DMS 273 (cell line): ENCODE data around the gene CD177.
"Not testable (repeated sequence)": the region's sequence is repeated elsewhere in the genome, so short reads cannot be mapped to it uniquely, and the experiment has no call there.

Source experiments
- DNase-seq: peaks from one replicate; lab custom pipeline; 2025; ENCODE audit not compliant: unreplicated experiment; lab: John Stamatoyannopoulos, UW

Gene CD177

GRCh38 chr19:43380008-43380407, 26.5 kb downstream of the CD177 start:
- no peak for DNase-seq

- no peak for DNase-seq
Measured at GRCh38 chr19:43380771-43381386, 27.4 kb downstream of the CD177 start.

- DNase-seq, result not testable (repeated sequence)
Measured at GRCh38 chr19:43382586-43383216, 29.2 kb downstream of the CD177 start.

- not testable (repeated sequence) for DNase-seq
Measured at GRCh38 chr19:43383254-43383653, 29.8 kb downstream of the CD177 start.

- not testable (repeated sequence) for DNase-seq
Measured at GRCh38 chr19:43383759-43384158, 30.3 kb downstream of the CD177 start.

- peak; percentile 18 for DNase-seq
Measured at GRCh38 chr19:43390903-43391551, 37.5 kb downstream of the CD177 start.

- DNase-seq, result not testable (repeated sequence)
Measured at GRCh38 chr19:43391552-43391935, 38.1 kb downstream of the CD177 start.

GRCh38 chr19:43393501-43393900, 40.0 kb downstream of the CD177 start:
- not testable (repeated sequence) for DNase-seq

GRCh38 chr19:43395561-43395960, 42.1 kb downstream of the CD177 start:
- DNase-seq, result no peak

GRCh38 chr19:43406297-43406696, 52.8 kb downstream of the CD177 start:
- DNase-seq, result no peak

- DNase-seq, result no peak
Measured at GRCh38 chr19:43407416-43408005, 54.0 kb downstream of the CD177 start.

GRCh38 chr19:43408043-43408442, 54.6 kb downstream of the CD177 start:
- DNase-seq, result no peak

- no peak for DNase-seq
Measured at GRCh38 chr19:43409415-43409814, 55.9 kb downstream of the CD177 start.

- DNase-seq, result no peak
Measured at GRCh38 chr19:43412441-43412840, 59.0 kb downstream of the CD177 start.
